NCI-H128 (cell line): ENCODE measurements around the gene ABCA3.

Experiments
- DNase-seq: peaks from one replicate; lab custom pipeline; 2025; ENCODE audit not compliant: unreplicated experiment; lab: John Stamatoyannopoulos, UW

Gene ABCA3

GRCh38 chr16:2358811-2359210 lies 18.3 kb upstream of the ABCA3 start:
- DNase-seq, result no peak

GRCh38 chr16:2357331-2357730 lies 16.8 kb upstream of the ABCA3 start:
- DNase-seq, result no peak

- no peak for DNase-seq
These were observed 10.0 kb upstream of the ABCA3 start for GRCh38 chr16:2350500-2350899.

GRCh38 chr16:2343211-2343610 lies 2.7 kb upstream of the ABCA3 start:
- no peak for DNase-seq

- DNase-seq, result no peak
These were observed 1.2 kb upstream of the ABCA3 start for GRCh38 chr16:2341456-2342447.

GRCh38 chr16:2339521-2340484 lies 725 bp downstream of the ABCA3 start:
- no peak for DNase-seq

GRCh38 chr16:2337431-2338296 lies 2.9 kb downstream of the ABCA3 start:
- DNase-seq, result no peak

- DNase-seq, result no peak
These were observed 5.1 kb downstream of the ABCA3 start for GRCh38 chr16:2335286-2335895.

GRCh38 chr16:2333772-2334379 lies 6.7 kb downstream of the ABCA3 start:
- DNase-seq, result no peak

GRCh38 chr16:2333231-2333630 lies 7.3 kb downstream of the ABCA3 start:
- no peak for DNase-seq

- DNase-seq, result no peak
These were observed 8.6 kb downstream of the ABCA3 start for GRCh38 chr16:2331931-2332267.

- DNase-seq, result no peak
These were observed 9.2 kb downstream of the ABCA3 start for GRCh38 chr16:2331199-2331930.

- no peak for DNase-seq
These were observed 11.0 kb downstream of the ABCA3 start for GRCh38 chr16:2329532-2329931.

- no peak for DNase-seq
These were observed 12.1 kb downstream of the ABCA3 start for GRCh38 chr16:2328428-2328827.

GRCh38 chr16:2326191-2326590 lies 14.3 kb downstream of the ABCA3 start:
- DNase-seq, result no peak

GRCh38 chr16:2325791-2326190 lies 14.7 kb downstream of the ABCA3 start:
- no peak for DNase-seq

GRCh38 chr16:2325181-2325580 lies 15.3 kb downstream of the ABCA3 start:
- no peak for DNase-seq

- no peak for DNase-seq
These were observed 16.1 kb downstream of the ABCA3 start for GRCh38 chr16:2324296-2324859.

GRCh38 chr16:2323701-2324100 lies 16.8 kb downstream of the ABCA3 start:
- DNase-seq, result no peak
